ENCODE data around the gene MOG.

Gene MOG

GRCh38 chr6:29676981-29677601 lies 20.2 kb downstream of the MOG start:
- peak; percentile 10 to 22 for DNase-seq

GRCh38 chr6:29678114-29678513 lies 21.2 kb downstream of the MOG start:
- no peak for DNase-seq

- no peak for DNase-seq
Measured at GRCh38 chr6:29679962-29680361, 23.1 kb downstream of the MOG start.

- DNase-seq, result no peak
Measured at GRCh38 chr6:29680416-29680815, 23.5 kb downstream of the MOG start.

GRCh38 chr6:29680904-29681303 lies 24.0 kb downstream of the MOG start, which contains the start of gene ZFP57:
Gene ZFP57 (minus strand): TSS chr6:29681152. CDS start chr6:29677003, 4,149 bp downstream.
- DNase-seq, result no peak

- DNase-seq, result no peak
Measured at GRCh38 chr6:29681811-29682210, 24.9 kb downstream of the MOG start.

- no peak for DNase-seq
Measured at GRCh38 chr6:29685718-29686326, 28.9 kb downstream of the MOG start.

- peak; percentile 7 to 13 for DNase-seq
Measured at GRCh38 chr6:29694637-29695036, 37.7 kb downstream of the MOG start.

- peak; percentile 47 to 52 for DNase-seq
Measured at GRCh38 chr6:29696147-29697125, 39.5 kb downstream of the MOG start.

GRCh38 chr6:29702519-29703103 lies 45.7 kb downstream of the MOG start:
- peak; percentile 21 to 65 for DNase-seq

- peak; percentile 30 to 37 for DNase-seq
Measured at GRCh38 chr6:29705389-29706231, 48.7 kb downstream of the MOG start.

- no peak for DNase-seq
Measured at GRCh38 chr6:29708432-29709179, 51.7 kb downstream of the MOG start.

- no peak for DNase-seq
Measured at GRCh38 chr6:29709188-29709587, 52.3 kb downstream of the MOG start.

GRCh38 chr6:29710281-29710941 lies 53.5 kb downstream of the MOG start:
- DNase-seq, result no peak

GRCh38 chr6:29720863-29721262 lies 64.0 kb downstream of the MOG start:
- no peak for DNase-seq
